PC-3 (cell line): ENCODE measurements around the gene DCDC2. TPM values are rescaled to one million over a fixed set of nuclear protein-coding genes. Genes with fewer than 3 reads are reported as not detected.

ENCODE experiments used
- ATAC-seq: fragments of 200-7000 bp; cut with Tn5 transposase; 2 replicates; pipeline ENCODE4 v1.9.1; 2020; ENCODE audit warnings: mild to moderate bottlenecking, moderate library complexity
- BruUV-seq: library from RNA; stranded (reverse); fragments of 400-500 nt; replicated peaks from 2 replicates; lab custom pipeline; 2021; lab: Mats Ljungman, UMichigan
- CTCF ChIA-PET: fragments of 300-600 bp; sonication (Branson Sonifier 250); formaldehyde crosslinking; loops from one replicate; lab custom pipeline; 2022; ENCODE audit warnings: antibody characterized with exemption; lab: Charles Lee
- POLR2A ChIA-PET: fragments of 300-600 bp; sonication (Branson Sonifier 250); formaldehyde crosslinking; loops from one replicate; lab custom pipeline; 2022; ENCODE audit warnings: antibody characterized with exemption; ENCODE audit not compliant: unreplicated experiment; lab: Charles Lee
- DNase-seq: peaks from one replicate; pipeline ENCODE4 v3.0.0-alpha.2; 2015
- H2AFZ ChIP-seq: fragments of 300-600 bp; sonication (generic); 2 replicates; pipeline ENCODE4 v1.6.0; 2016; ENCODE audit warnings: antibody characterized with exemption, low read length
- H3F3A ChIP-seq: fragments of 300-600 bp; sonication (generic); one replicate; pipeline ENCODE4 v1.6.0; 2017; ENCODE audit warnings: antibody characterized with exemption, low read length, control low read depth, mild to moderate bottlenecking; ENCODE audit not compliant: unreplicated experiment
- H3K27ac ChIP-seq: fragments of 300-600 bp; sonication (generic); 2 replicates; pipeline ENCODE4 v1.5.1; 2016; ENCODE audit warnings: mild to moderate bottlenecking, low read length
- H3K27me3 ChIP-seq: fragments of 300-600 bp; sonication (generic); 2 replicates; pipeline ENCODE4 v1.6.1; 2016; ENCODE audit warnings: low read length, mixed read lengths
- H3K36me3 ChIP-seq: fragments of 300-600 bp; sonication (generic); 2 replicates; pipeline ENCODE4 v1.6.1; 2016; ENCODE audit warnings: low read depth, mixed run types, low read length, mixed read lengths
- H3K4me1 ChIP-seq: fragments of 300-600 bp; sonication (generic); 2 replicates; pipeline ENCODE4 v1.5.1; 2016; ENCODE audit warnings: low read length; ENCODE audit not compliant: insufficient read depth
- H3K4me2 ChIP-seq: fragments of 300-600 bp; sonication (generic); 2 replicates; pipeline ENCODE4 v1.6.0; 2016; ENCODE audit warnings: low read length
- H3K4me3 ChIP-seq: fragments of 300-600 bp; sonication (generic); 2 replicates; pipeline ENCODE4 v1.5.1; 2016; ENCODE audit warnings: mild to moderate bottlenecking, low read length, mixed read lengths
- H3K79me2 ChIP-seq: fragments of 300-600 bp; sonication (generic); 2 replicates; pipeline ENCODE4 v1.6.1; 2017; ENCODE audit warnings: low read length, mixed read lengths
- H3K9ac ChIP-seq: fragments of 300-600 bp; sonication (generic); 2 replicates; pipeline ENCODE4 v1.6.0; 2016; ENCODE audit warnings: mild to moderate bottlenecking, low read length
- H3K9me2 ChIP-seq: fragments of 300-600 bp; sonication (generic); replicated peaks from 2 replicates; pipeline ENCODE4 v1.6.1; 2016; ENCODE audit warnings: mixed run types, low read length, mixed read lengths
- H3K9me3 ChIP-seq: fragments of 300-600 bp; sonication (generic); 2 replicates; pipeline ENCODE4 v1.6.1; 2016; ENCODE audit warnings: low read length, mixed read lengths
- H4K20me1 ChIP-seq: fragments of 300-600 bp; sonication (generic); 2 replicates; pipeline ENCODE4 v1.6.1; 2016; ENCODE audit warnings: low read length, mixed read lengths
- EZH2 ChIP-seq: fragments of 300-600 bp; sonication (generic); IDR thresholded peaks from one replicate; pipeline ENCODE4 v1.6.1; 2017; ENCODE audit warnings: antibody characterized with exemption, mild to moderate bottlenecking, low read length; ENCODE audit not compliant: unreplicated experiment
- EZH2phosphoT487 ChIP-seq: fragments of 300-600 bp; sonication (generic); IDR thresholded peaks from 2 replicates; pipeline ENCODE4 v1.6.1; 2018; ENCODE audit warnings: mild to moderate bottlenecking, antibody characterized with exemption, low read length, borderline replicate concordance
- intact Hi-C: fragments of 100-400 bp; cut with micrococcal nuclease; formaldehyde crosslinking; loops from 2 replicates; pipeline ENCODE4 v1.9.0; 2023
- total RNA-seq: library from RNA; depleted of rRNA; stranded (reverse); fragments of >200 nt; gene quantifications from 2 replicates; pipeline ENCODE4 v1.2.3, GENCODE V29; 2014
- TF ChIP-seq, protein P1 (sequence below): fragments of 300-600 bp; sonication (generic); conservative IDR thresholded peaks from 2 replicates; pipeline ENCODE4 v1.5.1; 2017; ENCODE audit warnings: antibody characterized with exemption, low read depth, mild to moderate bottlenecking, low read length

The DCDC2 gene
- total RNA-seq, 1 experiment from 2014 or later, result 0.11 TPM

DNA sequence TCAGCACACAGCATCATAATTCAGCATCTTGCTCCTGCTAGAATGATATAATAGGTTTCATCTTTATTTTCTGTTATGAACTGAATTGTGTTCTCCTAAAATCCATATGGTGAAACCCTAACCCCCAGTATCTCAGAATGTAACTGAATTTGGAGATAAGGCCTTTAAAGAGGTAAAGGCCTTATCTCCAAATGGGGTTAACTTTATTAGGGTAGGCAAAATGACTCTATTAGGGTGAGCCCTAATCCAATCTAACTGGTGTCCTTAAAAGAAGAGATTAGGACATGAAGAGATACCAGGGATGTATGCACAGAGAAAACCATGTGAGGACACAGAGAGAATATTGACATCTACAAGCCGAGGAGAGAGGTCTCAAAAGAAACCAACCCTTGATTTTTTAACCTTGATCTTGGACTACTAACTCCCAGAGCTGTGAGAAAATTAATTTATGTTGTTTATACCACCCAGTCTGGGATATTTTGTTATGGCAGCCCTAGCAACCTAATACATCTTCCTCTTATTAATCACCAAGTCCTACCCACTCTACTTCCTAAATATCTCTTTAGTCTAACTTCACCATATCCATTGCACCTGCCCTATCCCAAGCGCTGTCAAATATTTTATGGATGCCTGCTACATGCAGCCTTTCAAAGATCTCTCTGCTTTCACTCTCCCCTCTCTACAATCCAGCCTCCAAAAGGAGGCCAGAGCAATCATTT, 36.4 kb upstream of the DCDC2 start:
- H3K79me2 ChIP-seq, result no peaks in the 10 kb centered on the region
- BruUV-seq, result no TSS peak
- ChIA-PET POLR2A (no interaction called here), CTCF (no interaction called here)
- no peaks in the 10 kb centered on the region for H3K9me2 ChIP-seq
- H3F3A ChIP-seq, result no peaks in the 10 kb centered on the region
- no peak overlapping the region for H3K4me3 ChIP-seq
- peaks cover 8% of the 10 kb centered on the region for H3K4me1 ChIP-seq
- H3K4me2 ChIP-seq, result no peak overlapping the region
- no peak overlapping the region for H3K27ac ChIP-seq
- ATAC-seq (no peak), DNase-seq (no peak)
- no peaks in the 10 kb centered on the region for H3K9me3 ChIP-seq
- intact Hi-C loops, result no loop called here
- H3K36me3 ChIP-seq, result no peaks in the 10 kb centered on the region
- no peak overlapping the region for H2AFZ ChIP-seq
- no peaks in the 10 kb centered on the region for H3K27me3 ChIP-seq
- no peaks in the 10 kb centered on the region for H4K20me1 ChIP-seq
- TF ChIP-seq, protein P1, sequence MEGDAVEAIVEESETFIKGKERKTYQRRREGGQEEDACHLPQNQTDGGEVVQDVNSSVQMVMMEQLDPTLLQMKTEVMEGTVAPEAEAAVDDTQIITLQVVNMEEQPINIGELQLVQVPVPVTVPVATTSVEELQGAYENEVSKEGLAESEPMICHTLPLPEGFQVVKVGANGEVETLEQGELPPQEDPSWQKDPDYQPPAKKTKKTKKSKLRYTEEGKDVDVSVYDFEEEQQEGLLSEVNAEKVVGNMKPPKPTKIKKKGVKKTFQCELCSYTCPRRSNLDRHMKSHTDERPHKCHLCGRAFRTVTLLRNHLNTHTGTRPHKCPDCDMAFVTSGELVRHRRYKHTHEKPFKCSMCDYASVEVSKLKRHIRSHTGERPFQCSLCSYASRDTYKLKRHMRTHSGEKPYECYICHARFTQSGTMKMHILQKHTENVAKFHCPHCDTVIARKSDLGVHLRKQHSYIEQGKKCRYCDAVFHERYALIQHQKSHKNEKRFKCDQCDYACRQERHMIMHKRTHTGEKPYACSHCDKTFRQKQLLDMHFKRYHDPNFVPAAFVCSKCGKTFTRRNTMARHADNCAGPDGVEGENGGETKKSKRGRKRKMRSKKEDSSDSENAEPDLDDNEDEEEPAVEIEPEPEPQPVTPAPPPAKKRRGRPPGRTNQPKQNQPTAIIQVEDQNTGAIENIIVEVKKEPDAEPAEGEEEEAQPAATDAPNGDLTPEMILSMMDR, result no peak
- TF ChIP-seq EZH2 (no peak), EZH2phosphoT487 (no peak)
- H3K9ac ChIP-seq, result no peak overlapping the region

DNA sequence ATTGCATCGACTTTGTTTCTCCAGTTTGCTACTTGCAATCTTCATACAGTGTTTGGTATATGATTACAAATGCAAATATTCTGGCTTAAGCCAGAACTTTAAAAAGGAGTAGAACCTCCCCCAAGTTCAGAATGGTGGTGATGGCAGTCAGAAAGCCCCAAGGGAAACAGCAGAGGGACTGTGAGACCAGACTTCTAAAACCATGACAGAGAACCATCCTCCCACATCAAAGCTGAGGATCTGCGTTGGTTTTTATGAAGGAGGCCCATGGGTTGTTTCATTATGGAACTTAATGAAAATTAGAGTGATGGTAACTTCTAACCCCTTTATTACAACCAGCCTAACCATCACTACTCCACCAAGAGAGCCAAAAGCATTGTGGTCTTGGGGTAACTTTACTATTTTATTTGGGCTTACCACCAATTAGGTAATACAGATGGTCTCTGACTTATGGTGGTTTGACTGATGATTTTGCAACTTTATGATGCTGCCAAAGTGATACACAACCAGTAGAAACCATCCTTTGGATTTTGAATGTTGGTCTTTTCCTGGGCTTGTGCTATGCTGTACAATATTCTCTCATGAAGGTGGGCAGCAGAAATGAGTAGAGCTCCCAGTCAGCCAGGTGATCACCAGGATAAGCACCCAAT, 34.0 kb upstream of the DCDC2 start:
- no peak overlapping the region for H3K27ac ChIP-seq
- no peaks in the 10 kb centered on the region for H3K36me3 ChIP-seq
- no peak overlapping the region for H3K4me3 ChIP-seq
- ATAC-seq, result no peak
- H3K79me2 ChIP-seq, result no peaks in the 10 kb centered on the region
- H4K20me1 ChIP-seq, result no peaks in the 10 kb centered on the region
- CTCF ChIA-PET, result interaction anchor here (1.0 kb wide), 1 partner anchor 109 kb away, joined by 5 read pairs; no protein-coding TSS in a partner anchor
- H3K9me2 ChIP-seq, result no peaks in the 10 kb centered on the region
- TF ChIP-seq EZH2, result no peak
- TF ChIP-seq, protein P1, result no peak
- TF ChIP-seq EZH2phosphoT487, result no peak
- no peaks in the 10 kb centered on the region for H3K9me3 ChIP-seq
- no peak for DNase-seq
- POLR2A ChIA-PET, result no interaction called here
- no peak overlapping the region for H3K9ac ChIP-seq
- H3F3A ChIP-seq, result no peaks in the 10 kb centered on the region
- H3K4me2 ChIP-seq, result no peak overlapping the region
- H3K27me3 ChIP-seq, result no peaks in the 10 kb centered on the region
- no peak overlapping the region for H2AFZ ChIP-seq
- intact Hi-C loops, result no loop called here
- H3K4me1 ChIP-seq, result peaks cover 8% of the 10 kb centered on the region
- no TSS peak for BruUV-seq

DNA sequence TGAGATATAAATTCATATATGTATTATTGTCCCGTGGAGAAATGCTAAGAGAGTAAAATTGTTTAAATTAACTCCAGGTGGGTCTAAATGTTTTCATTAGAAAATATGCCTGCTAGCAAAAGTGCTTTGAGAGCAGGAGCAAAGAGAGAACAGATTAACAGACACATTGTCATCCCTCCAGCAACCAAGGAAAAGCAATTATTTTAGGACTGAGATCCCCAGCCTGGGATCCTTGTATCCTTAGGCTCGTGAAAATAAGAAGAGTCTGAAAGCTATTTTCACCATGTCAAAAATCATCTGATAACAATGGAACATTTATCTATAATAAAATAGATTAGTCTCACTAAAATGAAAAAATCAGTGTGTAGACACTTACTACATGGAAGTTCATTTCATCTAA, 33.3 kb upstream of the DCDC2 start:
- POLR2A ChIA-PET, result no interaction called here
- Histone ChIP-seq H3K4me3 (no peak overlapping the region), H3K4me2 (no peak overlapping the region), H3K27ac (no peak overlapping the region), H4K20me1 (no peaks in the 10 kb centered on the region), H3F3A (no peaks in the 10 kb centered on the region), H3K27me3 (no peaks in the 10 kb centered on the region), H3K9me2 (no peaks in the 10 kb centered on the region), H3K79me2 (no peaks in the 10 kb centered on the region), H3K4me1 (peaks cover 8% of the 10 kb centered on the region), H3K9me3 (no peaks in the 10 kb centered on the region), H3K9ac (no peak overlapping the region), H3K36me3 (no peaks in the 10 kb centered on the region), H2AFZ (no peak overlapping the region)
- no peak for TF ChIP-seq EZH2phosphoT487
- TF ChIP-seq, protein P1, result no peak
- no peak for TF ChIP-seq EZH2
- intact Hi-C loops, result no loop called here
- BruUV-seq, result no TSS peak
- CTCF ChIA-PET, result no interaction called here
- ATAC-seq (no peak), DNase-seq (no peak)
